ENCODE measurements around the gene FAM13A.

Gene FAM13A

DNA sequence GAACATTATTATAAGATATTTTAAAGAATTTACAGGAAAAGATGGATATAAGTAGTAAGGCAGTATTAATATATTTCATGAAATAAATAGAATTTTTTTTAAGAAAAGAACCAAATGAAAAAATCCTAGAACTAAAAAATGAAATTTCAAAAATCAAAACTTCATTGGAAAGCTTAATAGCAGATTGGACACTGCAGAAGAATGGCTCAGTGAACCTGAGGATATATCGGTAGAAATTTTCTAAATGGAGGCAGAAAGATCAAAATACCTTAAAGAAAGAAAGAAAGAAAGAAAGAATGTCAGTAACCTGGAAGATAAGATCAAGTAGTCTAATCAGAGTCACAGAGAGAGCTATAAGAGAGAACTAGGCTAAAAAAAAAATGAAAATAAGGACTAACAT, 21.3 kb upstream of the FAM13A start:
- in situ Hi-C loops (cut with HindIII; ENCODE audit: low sequenced_read_pairs): no loop called here
- no peak overlapping the region for H3K4me3 ChIP-seq (ENCODE audit: low read depth, low read length)
- no peak for DNase-seq (ENCODE audit: low read depth)
- TF ChIP-seq, protein P1, sequence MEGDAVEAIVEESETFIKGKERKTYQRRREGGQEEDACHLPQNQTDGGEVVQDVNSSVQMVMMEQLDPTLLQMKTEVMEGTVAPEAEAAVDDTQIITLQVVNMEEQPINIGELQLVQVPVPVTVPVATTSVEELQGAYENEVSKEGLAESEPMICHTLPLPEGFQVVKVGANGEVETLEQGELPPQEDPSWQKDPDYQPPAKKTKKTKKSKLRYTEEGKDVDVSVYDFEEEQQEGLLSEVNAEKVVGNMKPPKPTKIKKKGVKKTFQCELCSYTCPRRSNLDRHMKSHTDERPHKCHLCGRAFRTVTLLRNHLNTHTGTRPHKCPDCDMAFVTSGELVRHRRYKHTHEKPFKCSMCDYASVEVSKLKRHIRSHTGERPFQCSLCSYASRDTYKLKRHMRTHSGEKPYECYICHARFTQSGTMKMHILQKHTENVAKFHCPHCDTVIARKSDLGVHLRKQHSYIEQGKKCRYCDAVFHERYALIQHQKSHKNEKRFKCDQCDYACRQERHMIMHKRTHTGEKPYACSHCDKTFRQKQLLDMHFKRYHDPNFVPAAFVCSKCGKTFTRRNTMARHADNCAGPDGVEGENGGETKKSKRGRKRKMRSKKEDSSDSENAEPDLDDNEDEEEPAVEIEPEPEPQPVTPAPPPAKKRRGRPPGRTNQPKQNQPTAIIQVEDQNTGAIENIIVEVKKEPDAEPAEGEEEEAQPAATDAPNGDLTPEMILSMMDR (IDR thresholded peaks at IDR 0.05; ENCODE audit: low read depth, low read length, missing control alignments): no peak

DNA sequence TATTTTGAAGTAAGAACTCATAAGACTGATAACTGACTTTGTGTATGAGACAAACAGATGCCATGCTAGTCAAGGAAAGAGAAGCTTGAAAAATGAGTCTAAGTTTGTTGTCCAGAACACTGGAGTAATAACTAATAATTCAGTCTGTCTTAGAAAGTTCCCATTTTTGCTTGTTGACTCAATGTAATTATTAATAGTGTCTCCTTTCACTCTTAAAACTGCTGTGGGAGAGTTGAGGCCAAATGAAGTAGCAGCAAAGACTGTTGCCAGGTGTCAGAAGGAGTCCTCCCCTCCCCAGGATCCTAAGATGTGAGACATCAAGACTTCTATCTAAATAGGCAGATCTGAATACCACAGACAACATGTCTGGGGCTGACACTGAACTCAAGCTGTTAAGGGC, 20.8 kb upstream of the FAM13A start:
- no peak overlapping the region for H3K4me3 ChIP-seq (ENCODE audit: low read depth, low read length)
- in situ Hi-C loops (cut with HindIII; ENCODE audit: low sequenced_read_pairs): no loop called here
- no peak for DNase-seq (ENCODE audit: low read depth)
- TF ChIP-seq, protein P1 (IDR thresholded peaks at IDR 0.05; ENCODE audit: low read depth, low read length, missing control alignments): no peak

DNA sequence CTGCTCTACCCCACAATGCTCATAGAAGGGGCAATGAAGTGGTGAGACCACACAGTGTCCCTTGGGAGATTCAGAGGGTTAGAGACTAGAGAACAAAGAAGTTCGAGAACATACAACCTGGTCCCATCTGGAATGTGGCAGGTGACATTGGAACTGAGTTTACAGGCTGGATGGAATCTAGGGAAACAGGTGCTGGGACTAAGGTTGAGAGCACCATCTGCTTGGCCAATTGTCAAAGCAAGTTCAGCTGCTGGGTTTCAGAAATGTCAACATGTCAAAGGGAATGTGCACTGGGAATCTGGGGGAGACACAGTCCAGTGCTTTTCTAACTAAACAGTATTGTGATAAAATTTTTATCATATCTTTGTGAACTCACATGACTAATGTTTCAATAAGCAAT, 15.9 kb upstream of the FAM13A start:
- no peak overlapping the region for H3K4me3 ChIP-seq (ENCODE audit: low read depth, low read length)
- DNase-seq (ENCODE audit: low read depth): no peak
- TF ChIP-seq, protein P1 (IDR thresholded peaks at IDR 0.05; ENCODE audit: low read depth, low read length, missing control alignments): no peak
- in situ Hi-C loops (cut with HindIII; ENCODE audit: low sequenced_read_pairs): no loop called here

DNA sequence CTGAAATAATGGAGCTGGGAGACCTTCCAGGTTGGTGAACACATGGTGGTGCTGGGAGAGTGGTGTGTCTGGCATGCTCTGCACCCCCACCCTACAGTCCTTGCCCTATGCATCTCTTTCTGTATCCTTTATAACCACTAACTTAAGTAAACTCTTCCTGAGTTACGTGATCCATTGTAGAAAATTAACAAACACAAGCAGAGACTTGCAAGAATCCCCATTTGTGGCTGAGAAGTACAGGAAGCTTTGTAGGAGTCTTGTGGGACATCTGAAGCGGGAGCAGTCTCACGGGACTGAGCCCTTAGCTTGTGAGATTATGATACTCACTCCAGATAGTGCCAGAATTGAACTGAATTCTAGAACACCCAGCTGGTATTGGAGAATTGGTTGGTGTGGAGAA, 14.3 kb upstream of the FAM13A start:
- H3K4me3 ChIP-seq (ENCODE audit: low read depth, low read length): no peak overlapping the region
- in situ Hi-C loops (cut with HindIII; ENCODE audit: low sequenced_read_pairs): no loop called here
- DNase-seq (ENCODE audit: low read depth): no peak
- TF ChIP-seq, protein P1 (IDR thresholded peaks at IDR 0.05; ENCODE audit: low read depth, low read length, missing control alignments): no peak

DNA sequence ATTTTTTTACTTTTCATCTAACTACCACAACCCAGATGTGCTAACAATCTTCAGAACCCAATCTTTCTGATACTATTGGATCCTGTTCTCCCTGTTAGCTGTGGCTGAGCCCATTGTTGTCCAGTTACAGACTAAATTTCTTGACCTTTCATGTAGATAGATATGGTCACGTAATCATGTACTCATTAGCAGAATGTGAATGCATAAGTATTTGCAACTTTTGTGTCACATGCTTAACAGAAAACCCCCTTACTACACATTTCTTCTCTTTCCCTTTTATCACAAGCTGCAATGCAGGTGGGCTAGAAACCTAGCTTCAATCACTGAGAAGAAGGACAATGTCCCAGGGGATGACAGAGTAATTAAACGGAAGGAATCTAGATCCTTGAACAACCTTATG, 13.1 kb upstream of the FAM13A start:
- TF ChIP-seq, protein P1 (IDR thresholded peaks at IDR 0.05; ENCODE audit: low read depth, low read length, missing control alignments): no peak
- no peak overlapping the region for H3K4me3 ChIP-seq (ENCODE audit: low read depth, low read length)
- in situ Hi-C loops (cut with HindIII; ENCODE audit: low sequenced_read_pairs): no loop called here

DNA sequence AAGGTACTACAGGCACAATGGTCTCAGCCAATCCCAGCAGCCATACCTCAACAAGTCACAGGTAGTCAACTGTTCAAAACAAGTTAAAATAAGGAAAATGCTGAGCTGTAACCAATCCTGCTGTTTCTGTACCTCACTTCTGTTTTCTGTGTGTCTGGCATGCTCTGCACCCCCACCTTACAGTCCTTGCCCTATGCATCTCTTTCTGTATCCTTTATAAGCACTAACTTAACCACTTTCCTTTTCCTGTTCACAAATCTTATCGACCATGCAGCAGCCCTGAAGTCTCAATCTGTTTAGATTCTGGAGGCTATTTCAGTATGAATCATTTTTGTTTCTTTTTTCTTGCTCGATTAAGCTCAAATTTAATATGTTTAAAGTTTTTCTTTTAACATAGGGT, 12.5 kb upstream of the FAM13A start:
- H3K4me3 ChIP-seq (ENCODE audit: low read depth, low read length): no peak overlapping the region
- in situ Hi-C loops (cut with HindIII; ENCODE audit: low sequenced_read_pairs): no loop called here
- no peak for DNase-seq (ENCODE audit: low read depth)
- TF ChIP-seq, protein P1 (IDR thresholded peaks at IDR 0.05; ENCODE audit: low read depth, low read length, missing control alignments): no peak

More for the DNA sequence above, 13.1 kb upstream of the FAM13A start:
- no peak for DNase-seq (ENCODE audit: low read depth)

DNA sequence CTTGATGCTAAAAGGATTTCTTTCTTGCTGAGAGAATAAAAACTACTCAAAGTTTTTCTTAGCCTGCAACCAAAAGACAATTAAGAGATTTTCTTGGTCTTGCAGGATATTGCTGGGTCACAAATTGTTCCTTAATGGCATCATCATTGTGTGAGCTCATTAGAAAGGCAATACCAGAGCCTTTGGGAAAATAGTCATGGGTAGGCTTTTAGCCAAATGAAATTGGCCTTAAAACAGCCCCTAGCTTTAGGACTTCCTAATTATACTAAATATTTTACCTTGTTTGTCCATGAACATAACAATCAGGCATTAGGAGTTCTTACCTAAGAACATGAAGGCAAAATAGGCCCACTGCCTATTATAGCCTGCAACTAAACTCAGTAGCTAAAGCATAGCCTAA, 10.4 kb upstream of the FAM13A start:
- no peak for DNase-seq (ENCODE audit: low read depth)
- H3K4me3 ChIP-seq (ENCODE audit: low read depth, low read length): no peak overlapping the region
- TF ChIP-seq, protein P1 (IDR thresholded peaks at IDR 0.05; ENCODE audit: low read depth, low read length, missing control alignments): no peak
- in situ Hi-C loops (cut with HindIII; ENCODE audit: low sequenced_read_pairs): no loop called here

Data from astrocyte of the cerebellum (primary cell).